Spleen (tissue), 11 donors: ENCODE results near the gene ARG1. TPM values are rescaled to one million over a fixed set of nuclear protein-coding genes. Genes with fewer than 3 reads are reported as not detected.

Experiments
- DNase-seq: peaks from one replicate; pipeline ENCODE4 v3.0.0-alpha.2; 2020
- H3K27ac ChIP-seq, 8 donors: fragments of 200-600 bp; sonication (generic) in 7 of 8; 1 replicate in 4 of 8; 2 replicates in 4 of 8; pipeline versions ENCODE4 v1.5.0 to v1.8.0; 2016 to 2021; ENCODE audit warnings: inconsistent platforms in 4 of 8, mild to moderate bottlenecking in 4 of 8, moderate library complexity in 1 of 8
- H3K27me3 ChIP-seq, 7 donors: fragments of 200-600 bp; sonication (generic) in 6 of 7; replicated peaks in 1 of 7; 1 replicate in 4 of 7; 2 replicates in 3 of 7; pipeline versions ENCODE4 v1.5.0 to v1.8.0; 2016 to 2021; ENCODE audit warnings: inconsistent platforms in 3 of 7, mild to moderate bottlenecking in 1 of 7
- H3K36me3 ChIP-seq, 6 donors: fragments of 200-600 bp; sonication (generic) in 5 of 6; 1 replicate in 4 of 6; 2 replicates in 2 of 6; pipeline versions ENCODE4 v1.5.0 to v1.8.0; 2016 to 2021; ENCODE audit warnings: inconsistent platforms in 2 of 6
- H3K4me1 ChIP-seq, 6 donors: fragments of 200-600 bp; sonication (generic) in 5 of 6; 1 replicate in 3 of 6; 2 replicates in 3 of 6; pipeline versions ENCODE4 v1.5.0 to v1.8.0; 2016 to 2021; ENCODE audit warnings: inconsistent platforms in 3 of 6
- H3K4me3 ChIP-seq, 8 donors: fragments of 200-600 bp; sonication (generic) in 7 of 8; 1 replicate in 4 of 8; 2 replicates in 4 of 8; pipeline versions ENCODE4 v1.5.0 to v1.8.0; 2016 to 2021; ENCODE audit warnings: inconsistent platforms in 4 of 8, mild to moderate bottlenecking in 4 of 8, moderate library complexity in 2 of 8
- H3K9me3 ChIP-seq, 8 donors: fragments of 200-600 bp; sonication (generic) in 7 of 8; 1 replicate in 4 of 8; 2 replicates in 4 of 8; pipeline versions ENCODE4 v1.5.0 to v1.8.0; 2016 to 2021; ENCODE audit warnings: inconsistent platforms in 4 of 8
- CTCF ChIP-seq, 11 experiments: fragments of 200-600 bp in 7 of 11; fragments of 450-650 bp in 4 of 11; sonication (generic) in 4 of 11; IDR thresholded peaks in 8 of 11; conservative IDR thresholded peaks in 3 of 11; 1 replicate in 7 of 11; 2 replicates in 4 of 11; pipeline versions ENCODE4 v1.4.0 to v1.8.0; 2016 to 2021; ENCODE audit warnings: antibody characterized with exemption in 11 of 11, inconsistent platforms in 4 of 11, mild to moderate bottlenecking in 1 of 11
- POLR2A ChIP-seq, 3 donors: fragments of 450-650 bp; IDR thresholded peaks; one replicate each; pipeline ENCODE4 v1.5.1; 2017; ENCODE audit warnings: antibody characterized with exemption in 3 of 3, mild to moderate bottlenecking in 1 of 3
- POLR2AphosphoS5 ChIP-seq, 3 donors: sonication (generic); formaldehyde crosslinking; IDR thresholded peaks; one replicate each; pipeline ENCODE4 v1.5.1; 2017; ENCODE audit warnings: antibody characterized with exemption in 3 of 3
- WGBS, 5 donors: extraction: QIAGEN DNeasy Blood & Tissue Kit in 3 of 5; methylation state at CpG; one replicate each; pipeline versions ENCODE4 v1.1.5 to v1.1.7; 2013 to 2018; 5-methylcytosine and 5-hydroxymethylcytosine counted together
- intact Hi-C: fragments of 100-400 bp; cut with DNase I; formaldehyde crosslinking; loops from one replicate; pipeline ENCODE4 v1.15.0; 2023; ENCODE audit warnings: low total_unique reads
- polyA plus RNA-seq, 3 donors: library from polyadenylated mRNA; stranded (reverse); fragments of 200-250 nt; gene quantifications; one replicate each; pipeline ENCODE4 v1.2.1, GENCODE V29; 2013
- total RNA-seq, 7 donors: library from RNA; depleted of rRNA in 3 of 7; stranded (reverse); fragments of >200 nt in 3 of 7; fragmentation: NEBNext Ultra II Directional in 4 of 7; extraction: Animal tissue kit (Norgen Biotek cat#: 25700) in 4 of 7; gene quantifications; one replicate each; pipeline versions ENCODE4 v1.1.0 to v1.2.1, GENCODE V29; 2016 to 2021
- donor health status: healthy with polysubstance abuse.
- donor health status: DM: no; HTN: no; CAD: no; lungs with moderate emphysema.
- donor health status: DM: no; HTN: no; CAD: no.
- donor health status: Bipolar disorder and iron deficiency.
- donor health status: healthy.
- donor health status: DM: no; HTN: no; CAD: no.
- donor health status: DM: yes; HTN: yes; CAD: no.

ARG1 gene
- total and polyA plus RNA-seq, 10 donors, result 2.7 to 67.4 (median 18.5) TPM

DNA sequence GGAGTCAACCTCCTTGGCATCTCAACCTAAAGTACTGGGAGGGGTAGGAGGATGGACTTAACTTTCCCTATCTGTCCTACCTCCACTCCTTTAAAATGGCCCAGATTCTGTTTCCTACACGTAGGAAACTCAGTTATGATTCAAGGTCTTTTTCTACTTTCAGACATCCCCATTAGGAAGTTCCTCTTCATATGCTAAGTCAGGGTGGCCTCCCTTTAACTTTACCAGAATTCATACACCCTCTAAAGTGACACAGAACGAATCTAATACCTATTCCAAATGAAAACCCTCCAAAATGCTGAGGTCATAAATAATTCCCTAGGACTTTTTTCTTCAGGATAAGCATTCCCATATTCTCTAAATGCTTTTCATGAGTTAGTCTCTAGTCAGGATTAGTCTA, 15.6 kb downstream of the ARG1 start:
- Histone ChIP-seq H3K4me3 (no peak overlapping the region), H3K9me3 (no peaks in the 10 kb centered on the region), H3K27me3 (no peaks in the 10 kb centered on the region), H3K27ac (no peak overlapping the region), H3K36me3 (peaks cover 0 to 100% (median 91%) of the 10 kb centered on the region in 6 donors), H3K4me1 (no peaks in the 10 kb centered on the region)
- TF ChIP-seq POLR2A (IDR thresholded peaks at IDR 0.05) (no peak), POLR2AphosphoS5 (IDR thresholded peaks at IDR 0.05) (no peak), CTCF (IDR thresholded peaks at IDR 0.05 in 8 of 11, conservative IDR thresholded peaks at IDR 0.05 in 3 of 11) (no peak)
- no peak for DNase-seq
- intact Hi-C loops, result no loop called here
- 63 to 85% (median 71%) methylated on average over 2 of the region's 2 CpGs for WGBS, 5 donors

GRCh38 chr6:131592935-131593334, 19.9 kb downstream of the ARG1 start:
- Histone ChIP-seq H3K27me3 (no peaks in the 10 kb centered on the region), H3K9me3 (no peaks in the 10 kb centered on the region), H3K27ac (no peak overlapping the region), H3K4me3 (no peak overlapping the region), H3K4me1 (no peaks in the 10 kb centered on the region), H3K36me3 (peaks cover 5 to 100% (median 95%) of the 10 kb centered on the region in 6 donors)
- intact Hi-C loops, result no loop called here
- WGBS, 5 donors, result 89 to 99% (median 96%) methylated on average over 2 of the region's 2 CpGs
- no peak for TF ChIP-seq POLR2A (IDR thresholded peaks at IDR 0.05)
- TF ChIP-seq POLR2AphosphoS5 (IDR thresholded peaks at IDR 0.05), result no peak
- TF ChIP-seq CTCF (IDR thresholded peaks at IDR 0.05 in 8 of 11, conservative IDR thresholded peaks at IDR 0.05 in 3 of 11), result no peak
- no peak for DNase-seq

DNA sequence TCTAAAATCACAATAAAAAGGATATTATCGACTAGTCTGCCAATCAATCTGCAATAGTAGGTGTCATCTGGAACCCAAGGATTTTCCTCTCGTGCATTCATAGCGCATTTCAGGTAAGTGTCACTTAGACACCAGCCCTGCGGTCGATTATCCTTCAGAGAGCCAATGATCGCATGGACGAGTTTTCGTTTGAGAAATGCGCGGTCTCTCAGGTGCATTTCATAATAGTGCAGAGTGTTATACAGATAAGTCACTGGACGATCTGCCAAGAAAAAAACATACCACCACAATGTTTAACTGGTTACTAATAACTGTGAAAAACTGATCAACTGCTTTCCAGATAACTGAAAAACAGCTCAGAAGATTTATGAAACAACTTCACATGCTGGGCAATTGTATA, 21.0 kb downstream of the ARG1 start:
- DNase-seq, result no peak
- Histone ChIP-seq H3K9me3 (no peaks in the 10 kb centered on the region), H3K27me3 (no peaks in the 10 kb centered on the region), H3K36me3 (peaks cover 5 to 100% (median 96%) of the 10 kb centered on the region in 6 donors), H3K4me1 (no peaks in the 10 kb centered on the region), H3K27ac (no peak overlapping the region), H3K4me3 (no peak overlapping the region)
- TF ChIP-seq POLR2A (IDR thresholded peaks at IDR 0.05), result no peak
- no peak for TF ChIP-seq POLR2AphosphoS5 (IDR thresholded peaks at IDR 0.05)
- TF ChIP-seq CTCF (IDR thresholded peaks at IDR 0.05 in 8 of 11, conservative IDR thresholded peaks at IDR 0.05 in 3 of 11), result no peak
- 96 to 97% (median 97%) methylated on average over 11 of the region's 11 CpGs for WGBS, 5 donors
- intact Hi-C loops, result no loop called here

- H3K4me1 ChIP-seq, result no peaks in the 10 kb centered on the region
- WGBS, 5 donors, result 94 to 97% (median 96%) methylated on average over 3 of the region's 3 CpGs
- H3K36me3 ChIP-seq, result peaks cover 5 to 100% (median 96%) of the 10 kb centered on the region in 6 donors
- no peaks in the 10 kb centered on the region for H3K9me3 ChIP-seq
- intact Hi-C loops, result no loop called here
- no peak overlapping the region for H3K27ac ChIP-seq
- DNase-seq, result no peak
- no peaks in the 10 kb centered on the region for H3K27me3 ChIP-seq
- H3K4me3 ChIP-seq, result no peak overlapping the region
- peak in 2 of 11 experiments; percentile 28 to 29 for TF ChIP-seq CTCF (IDR thresholded peaks at IDR 0.05 in 8 of 11, conservative IDR thresholded peaks at IDR 0.05 in 3 of 11)
- TF ChIP-seq POLR2A (IDR thresholded peaks at IDR 0.05), result no peak
These were observed 24.4 kb downstream of the ARG1 start for GRCh38 chr6:131597446-131597845.
